ENCODE results near the gene ESCO1.

- TF ChIP-seq CTCF (IDR thresholded peaks at IDR 0.05): peak; percentile 99
- TF ChIP-seq ZFX (IDR thresholded peaks at IDR 0.05; ENCODE audit: borderline replicate concordance): no peak
Measured at GRCh38 chr18:21600526-21601410, at the start of gene ESCO1.

Measured in 22Rv1 (cell line).